ENCODE data around the gene CDC42EP1. TPM values are rescaled to one million over a fixed set of nuclear protein-coding genes. Genes with fewer than 3 reads are reported as not detected.
"Not testable (repeated sequence)": the region's sequence is repeated elsewhere in the genome, so short reads cannot be mapped to it uniquely, and the experiment has no call there.

CDC42EP1 gene
- total and polyA plus RNA-seq, 2 experiments from 2014 or later = 83.8 to 122 TPM

DNA sequence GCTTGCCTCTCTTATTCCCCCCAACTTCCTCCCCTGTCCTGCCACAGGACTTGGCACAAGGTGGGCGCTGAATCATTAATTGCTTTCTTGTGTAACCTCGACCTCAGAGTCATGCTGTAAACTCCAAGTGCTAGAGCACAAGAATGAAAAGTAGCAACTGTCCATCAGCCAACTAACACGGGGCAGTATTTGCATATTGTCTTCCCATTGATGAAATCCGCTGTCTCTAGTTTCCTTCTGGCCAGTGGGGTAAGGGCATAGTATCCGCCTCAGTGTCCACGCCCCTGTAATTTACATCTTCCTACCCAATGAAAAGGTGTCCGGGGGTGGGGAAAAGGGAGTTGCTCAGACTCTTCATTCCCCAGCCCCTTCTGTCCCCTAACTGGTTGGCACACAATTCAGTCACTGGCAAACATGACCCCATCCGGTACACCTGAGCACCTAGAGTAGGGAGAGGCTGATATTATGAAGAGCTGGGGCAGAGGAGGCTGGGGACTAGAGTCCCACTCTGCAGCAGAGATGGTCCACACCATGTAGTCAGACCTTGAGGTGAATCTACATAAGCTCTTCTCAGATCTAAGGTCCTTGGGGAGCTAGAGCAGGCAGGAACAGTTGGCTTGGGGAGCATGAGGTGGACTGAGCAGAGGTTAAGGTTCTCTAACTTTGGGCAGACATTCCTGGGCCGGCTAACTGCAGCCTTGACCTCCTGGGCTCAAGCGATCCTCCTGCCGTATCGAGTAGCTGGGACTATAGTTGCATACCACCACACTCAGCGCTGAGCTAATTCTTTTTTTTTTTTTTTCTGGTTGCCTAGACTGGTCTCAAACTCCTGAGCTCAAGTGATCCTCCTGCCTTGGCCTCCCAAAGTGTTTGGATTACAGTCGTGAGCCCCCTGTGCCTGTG is 41.5 kb downstream of the CDC42EP1 start:
- TF ChIP-seq EZH2 (IDR thresholded peaks at IDR 0.05; ENCODE audit: insufficient read depth, poor library complexity, severe bottlenecking) (no peak), EZH2phosphoT487 (IDR thresholded peaks at IDR 0.05; ENCODE audit: insufficient read depth, low read depth) (no peak)
- H3K27ac ChIP-seq = no peak overlapping the region
- H3K9me3 ChIP-seq (ENCODE audit: low read depth) = no peaks in the 10 kb centered on the region
- H3K4me1 ChIP-seq (ENCODE audit: insufficient read depth) = peaks cover 4% of the 10 kb centered on the region; the same call in 1 of the 2 replicates
- no peaks in the 10 kb centered on the region for H3F3A ChIP-seq (ENCODE audit: insufficient read depth)
- peak overlapping the region; percentile 14 for H3K4me2 ChIP-seq (ENCODE audit: unreplicated experiment)
- in situ Hi-C loops (cut with MboI) = no loop called here
- H3K9me2 ChIP-seq (ENCODE audit: insufficient read depth) = no peaks in the 10 kb centered on the region
- H4K20me1 ChIP-seq (ENCODE audit: insufficient read depth) = no peaks in the 10 kb centered on the region
- no peaks in the 10 kb centered on the region for H3K27me3 ChIP-seq (replicated peaks; ENCODE audit: insufficient read depth)
- H3K4me3 ChIP-seq = peak overlapping the region; percentile 35; the same call in 1 of the 2 replicates
- no peaks in the 10 kb centered on the region for H3K79me2 ChIP-seq (ENCODE audit: insufficient read depth)
- WGBS, 2 experiments (ENCODE audit: low coverage in 1 of 2, low lambda C conversion rate in 2 of 2, missing lambda C conversion rate in 2 of 2) = 29 to 34% methylated on average over 14 of the region's 14 CpGs
- H2AFZ ChIP-seq = peak overlapping the region; percentile 18; the same call in 1 of the 2 replicates
- no peak overlapping the region for H3K9ac ChIP-seq
- peak; percentile 66 for DNase-seq
- no peaks in the 10 kb centered on the region for H3K36me3 ChIP-seq (ENCODE audit: low read depth)

DNA sequence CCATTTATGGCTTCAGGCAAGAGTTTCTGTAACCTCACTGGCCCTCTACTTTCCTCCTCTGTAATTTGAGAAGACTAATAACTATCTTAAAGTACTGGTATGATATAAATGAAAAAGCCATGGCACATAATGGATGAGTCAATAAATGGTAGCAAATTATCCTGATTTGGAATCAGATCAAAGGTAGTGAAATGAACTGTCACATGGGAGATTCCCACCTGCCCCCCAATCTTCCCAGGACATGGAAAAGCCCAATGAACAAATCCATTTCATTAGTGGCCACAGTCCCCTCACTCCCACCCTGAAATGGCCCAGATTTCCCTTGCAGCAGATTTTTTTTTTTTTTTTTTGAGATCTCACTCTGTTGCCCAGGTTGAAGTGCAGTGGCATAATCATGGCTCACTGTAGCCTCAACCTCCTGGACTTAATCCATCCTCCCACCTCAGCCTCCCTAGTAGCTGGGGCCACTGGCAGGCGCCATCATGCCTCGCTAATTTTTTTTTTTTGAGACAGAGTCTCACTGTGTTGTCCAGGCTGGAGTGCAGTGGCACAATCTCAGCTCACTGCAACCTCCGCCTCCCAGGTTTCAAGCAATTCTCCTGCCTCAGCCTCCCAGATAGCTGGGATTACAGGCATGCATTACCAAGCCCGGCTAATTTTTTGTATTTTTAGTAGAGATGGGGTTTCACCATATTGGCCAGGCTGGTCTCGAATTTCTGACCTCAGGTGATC is 42.4 kb downstream of the CDC42EP1 start:
- H3F3A ChIP-seq (ENCODE audit: insufficient read depth); H3K4me1 ChIP-seq (ENCODE audit: insufficient read depth); H3K4me2 ChIP-seq (ENCODE audit: unreplicated experiment); DNase-seq; H3K9me3 ChIP-seq (ENCODE audit: low read depth); H2AFZ ChIP-seq; H3K4me3 ChIP-seq; H3K27ac ChIP-seq; H3K9me2 ChIP-seq (ENCODE audit: insufficient read depth); H3K9ac ChIP-seq; H3K79me2 ChIP-seq (ENCODE audit: insufficient read depth); H3K27me3 ChIP-seq (replicated peaks; ENCODE audit: insufficient read depth); H4K20me1 ChIP-seq (ENCODE audit: insufficient read depth); in situ Hi-C loops (cut with MboI); H3K36me3 ChIP-seq (ENCODE audit: low read depth): not testable (repeated sequence)
- WGBS, 2 experiments (ENCODE audit: low coverage in 1 of 2, low lambda C conversion rate in 2 of 2, missing lambda C conversion rate in 2 of 2) = 77 to 80% methylated on average over 4 to 5 of the region's 5 CpGs

DNA sequence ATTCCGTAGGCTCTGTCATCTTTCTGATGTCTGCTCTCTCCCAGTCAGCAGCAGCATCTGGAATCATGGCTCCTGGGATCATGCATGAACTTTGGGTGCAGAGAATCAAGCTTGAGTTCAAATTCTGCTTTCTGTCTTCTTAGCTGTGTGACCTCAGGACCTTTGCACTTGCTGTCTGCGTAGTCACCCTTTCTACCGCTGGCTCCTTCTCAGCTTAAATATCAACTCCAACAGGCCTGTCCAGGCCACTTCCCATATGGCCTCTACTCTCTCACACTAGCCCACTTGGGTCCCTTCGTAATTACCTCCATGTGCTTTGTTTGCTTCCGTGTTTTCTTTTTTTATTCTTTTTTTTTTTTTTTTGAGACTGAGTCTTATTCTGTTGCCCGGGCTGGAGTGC is 43.8 kb downstream of the CDC42EP1 start:
- TF ChIP-seq EZH2phosphoT487 (IDR thresholded peaks at IDR 0.05; ENCODE audit: insufficient read depth, low read depth) = no peak
- no peak for TF ChIP-seq EZH2 (IDR thresholded peaks at IDR 0.05; ENCODE audit: insufficient read depth, poor library complexity, severe bottlenecking)
- in situ Hi-C loops (cut with MboI) = no loop called here
- H3K4me3 ChIP-seq = no peak overlapping the region
- no peaks in the 10 kb centered on the region for H3K36me3 ChIP-seq (ENCODE audit: low read depth)
- H3F3A ChIP-seq (ENCODE audit: insufficient read depth) = no peaks in the 10 kb centered on the region; the same call in 1 of the 2 replicates
- H3K4me2 ChIP-seq (ENCODE audit: unreplicated experiment) = no peak overlapping the region
- WGBS, 2 experiments (ENCODE audit: low coverage in 1 of 2, low lambda C conversion rate in 2 of 2, missing lambda C conversion rate in 2 of 2) = 76 to 77% methylated on average over 6 of the region's 6 CpGs
- H2AFZ ChIP-seq = no peak overlapping the region
- no peaks in the 10 kb centered on the region for H4K20me1 ChIP-seq (ENCODE audit: insufficient read depth)
- no peak overlapping the region for H3K9ac ChIP-seq
- H3K27ac ChIP-seq = no peak overlapping the region
- H3K79me2 ChIP-seq (ENCODE audit: insufficient read depth) = no peaks in the 10 kb centered on the region
- no peak for DNase-seq
- H3K4me1 ChIP-seq (ENCODE audit: insufficient read depth) = peaks cover 7% of the 10 kb centered on the region; the same call in 1 of the 2 replicates
- H3K9me3 ChIP-seq (ENCODE audit: low read depth) = no peaks in the 10 kb centered on the region
- H3K9me2 ChIP-seq (ENCODE audit: insufficient read depth) = no peaks in the 10 kb centered on the region
- no peaks in the 10 kb centered on the region for H3K27me3 ChIP-seq (replicated peaks; ENCODE audit: insufficient read depth)

DNA sequence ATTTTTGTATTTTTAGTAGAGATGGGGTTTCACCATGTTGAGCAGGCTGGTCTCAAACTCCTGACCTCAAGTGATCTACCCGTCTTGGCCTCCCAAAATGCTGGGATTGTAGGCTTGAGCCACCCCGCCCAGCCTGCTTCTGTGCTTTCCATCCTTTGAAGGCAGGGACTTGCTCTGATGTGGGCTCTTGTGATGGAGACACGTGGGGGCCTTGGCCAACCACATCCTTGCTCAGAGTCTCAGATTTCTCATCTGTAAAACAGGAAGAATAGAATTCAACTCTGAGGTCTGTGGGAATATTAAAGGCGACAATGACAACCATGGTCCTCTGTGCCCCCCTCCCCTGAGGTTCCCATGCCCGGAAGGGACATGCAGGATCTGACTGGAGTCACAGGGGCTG is 44.6 kb downstream of the CDC42EP1 start:
- no peak for DNase-seq
- no peak overlapping the region for H2AFZ ChIP-seq

More for the DNA sequence above, 44.6 kb downstream of the CDC42EP1 start:
- TF ChIP-seq EZH2phosphoT487 (IDR thresholded peaks at IDR 0.05; ENCODE audit: insufficient read depth, low read depth) = no peak
- TF ChIP-seq EZH2 (IDR thresholded peaks at IDR 0.05; ENCODE audit: insufficient read depth, poor library complexity, severe bottlenecking) = no peak
- no peaks in the 10 kb centered on the region for H3K9me3 ChIP-seq (ENCODE audit: low read depth)
- H3K36me3 ChIP-seq (ENCODE audit: low read depth) = no peaks in the 10 kb centered on the region
- H3K27me3 ChIP-seq (replicated peaks; ENCODE audit: insufficient read depth) = no peaks in the 10 kb centered on the region
- peaks cover 10% of the 10 kb centered on the region; the same call in 1 of the 2 replicates for H3K4me1 ChIP-seq (ENCODE audit: insufficient read depth)
- H3K79me2 ChIP-seq (ENCODE audit: insufficient read depth) = peaks cover 7% of the 10 kb centered on the region
- H3K4me2 ChIP-seq (ENCODE audit: unreplicated experiment) = no peak overlapping the region
- H3K27ac ChIP-seq = no peak overlapping the region
- WGBS, 2 experiments (ENCODE audit: low coverage in 1 of 2, low lambda C conversion rate in 2 of 2, missing lambda C conversion rate in 2 of 2) = 31 to 38% methylated on average over 5 of the region's 5 CpGs
- in situ Hi-C loops (cut with MboI) = no loop called here
- H3K4me3 ChIP-seq = no peak overlapping the region
- H4K20me1 ChIP-seq (ENCODE audit: insufficient read depth) = no peaks in the 10 kb centered on the region
- H3F3A ChIP-seq (ENCODE audit: insufficient read depth) = no peaks in the 10 kb centered on the region; the same call in 1 of the 2 replicates
- no peaks in the 10 kb centered on the region for H3K9me2 ChIP-seq (ENCODE audit: insufficient read depth)
- H3K9ac ChIP-seq = no peak overlapping the region

All from GM23248 (cell line).